Left lung (tissue), 10 donors: ENCODE measurements around the gene MUC4. TPM values are rescaled to one million over a fixed set of nuclear protein-coding genes. Genes with fewer than 3 reads are reported as not detected.

ENCODE experiments used
- ATAC-seq: fragments of 200-7000 bp; cut with Tn5 transposase; one replicate; pipeline ENCODE4 v1.9.1; 2020; ENCODE audit warnings: moderate library complexity
- DNase-seq, 4 donors: peaks; one replicate each; pipeline ENCODE4 v3.0.0-alpha.2; 2013 to 2020
- H3K27ac ChIP-seq, 2 donors: fragments of 200-600 bp; sonication (generic) in 1 of 2; one replicate each; pipeline versions ENCODE4 v1.5.0 to v1.8.0; 2020 to 2021
- H3K27me3 ChIP-seq, 2 donors: fragments of 200-600 bp; sonication (generic) in 1 of 2; one replicate each; pipeline versions ENCODE4 v1.5.0 to v1.8.0; 2020 to 2021
- H3K36me3 ChIP-seq, 2 donors: fragments of 200-600 bp; sonication (generic) in 1 of 2; one replicate each; pipeline versions ENCODE4 v1.5.0 to v1.8.0; 2020 to 2021
- H3K4me1 ChIP-seq, 2 donors: fragments of 200-600 bp; one replicate each; pipeline ENCODE4 v1.8.0; 2021
- H3K4me3 ChIP-seq, 2 donors: fragments of 200-600 bp; sonication (generic) in 1 of 2; one replicate each; pipeline versions ENCODE4 v1.5.0 to v1.8.0; 2020 to 2021; ENCODE audit warnings: mild to moderate bottlenecking in 1 of 2
- H3K9me3 ChIP-seq, 2 donors: fragments of 200-600 bp; sonication (generic) in 1 of 2; one replicate each; pipeline versions ENCODE4 v1.5.0 to v1.8.0; 2020 to 2021
- intact Hi-C, 2 donors: fragments of 100-400 bp; cut with DNase I; formaldehyde crosslinking; loops; one replicate each; pipeline versions ENCODE4 v1.11.2 to v1.14.2; 2022
- polyA plus RNA-seq, 6 donors: library from polyadenylated mRNA; unstranded; fragments of 120-200 nt; gene quantifications; one replicate each; pipeline ENCODE4 v1.2.1, GENCODE V29; 2013; ENCODE audit not compliant: insufficient read length in 6 of 6
- total RNA-seq, 2 donors: library from RNA; stranded (reverse); fragmentation: NEBNext Ultra II Directional; extraction: Animal tissue kit (Norgen Biotek cat#: 25700); gene quantifications; one replicate each; pipeline ENCODE4 v1.2.1, GENCODE V29; 2021
- TF ChIP-seq, protein P1 (sequence below), 2 donors: fragments of 200-600 bp; sonication (generic) in 1 of 2; IDR thresholded peaks; one replicate each; pipeline versions ENCODE4 v1.5.0 to v1.8.0; 2021; ENCODE audit warnings: antibody characterized with exemption in 2 of 2
- donor health status: DM: no; HTN: yes; CAD: no.
- donor health status: DM: no; HTN: no; CAD: no.

The MUC4 gene
- total and polyA plus RNA-seq, 8 donors = 0.35 to 12.8 (median 1.5) TPM

- no peaks in the 10 kb centered on the region for H3K9me3 ChIP-seq
- no peaks in the 10 kb centered on the region for H3K4me1 ChIP-seq
- no peak overlapping the region for H3K4me3 ChIP-seq
- H3K27ac ChIP-seq = no peak overlapping the region
- H3K36me3 ChIP-seq = peaks cover 0 to 10% of the 10 kb centered on the region in 2 donors
- DNase-seq (peak in 1 of 4 donors; percentile 27), ATAC-seq (no peak)
- TF ChIP-seq, protein P1, sequence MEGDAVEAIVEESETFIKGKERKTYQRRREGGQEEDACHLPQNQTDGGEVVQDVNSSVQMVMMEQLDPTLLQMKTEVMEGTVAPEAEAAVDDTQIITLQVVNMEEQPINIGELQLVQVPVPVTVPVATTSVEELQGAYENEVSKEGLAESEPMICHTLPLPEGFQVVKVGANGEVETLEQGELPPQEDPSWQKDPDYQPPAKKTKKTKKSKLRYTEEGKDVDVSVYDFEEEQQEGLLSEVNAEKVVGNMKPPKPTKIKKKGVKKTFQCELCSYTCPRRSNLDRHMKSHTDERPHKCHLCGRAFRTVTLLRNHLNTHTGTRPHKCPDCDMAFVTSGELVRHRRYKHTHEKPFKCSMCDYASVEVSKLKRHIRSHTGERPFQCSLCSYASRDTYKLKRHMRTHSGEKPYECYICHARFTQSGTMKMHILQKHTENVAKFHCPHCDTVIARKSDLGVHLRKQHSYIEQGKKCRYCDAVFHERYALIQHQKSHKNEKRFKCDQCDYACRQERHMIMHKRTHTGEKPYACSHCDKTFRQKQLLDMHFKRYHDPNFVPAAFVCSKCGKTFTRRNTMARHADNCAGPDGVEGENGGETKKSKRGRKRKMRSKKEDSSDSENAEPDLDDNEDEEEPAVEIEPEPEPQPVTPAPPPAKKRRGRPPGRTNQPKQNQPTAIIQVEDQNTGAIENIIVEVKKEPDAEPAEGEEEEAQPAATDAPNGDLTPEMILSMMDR (IDR thresholded peaks at IDR 0.05) = no peak
- H3K27me3 ChIP-seq = no peaks in the 10 kb centered on the region
- intact Hi-C loops = no loop called here
These were observed 107.2 kb downstream of the MUC4 start for GRCh38 chr3:195704433-195704999.

GRCh38 chr3:195703776-195704175 lies 108.0 kb downstream of the MUC4 start:
- DNase-seq = peak in 1 of 4 donors; percentile 1
- intact Hi-C loops = no loop called here
- Histone ChIP-seq H3K9me3 (no peaks in the 10 kb centered on the region), H3K4me3 (no peak overlapping the region), H3K27me3 (no peaks in the 10 kb centered on the region), H3K27ac (no peak overlapping the region), H3K36me3 (peaks cover 0 to 9% of the 10 kb centered on the region in 2 donors), H3K4me1 (no peaks in the 10 kb centered on the region)
- TF ChIP-seq, protein P1 (IDR thresholded peaks at IDR 0.05) = no peak
- no peak for ATAC-seq

GRCh38 chr3:195701042-195701915 lies 110.5 kb downstream of the MUC4 start:
- Histone ChIP-seq H3K27me3 (no peaks in the 10 kb centered on the region), H3K9me3 (no peaks in the 10 kb centered on the region), H3K4me3 (no peak overlapping the region), H3K36me3 (peaks cover 0 to 22% of the 10 kb centered on the region in 2 donors), H3K27ac (no peak overlapping the region), H3K4me1 (peaks cover 0 to 7% of the 10 kb centered on the region in 2 donors)
- DNase-seq (no peak), ATAC-seq (no peak)
- intact Hi-C loops = no loop called here
- TF ChIP-seq, protein P1 (IDR thresholded peaks at IDR 0.05) = no peak

DNA sequence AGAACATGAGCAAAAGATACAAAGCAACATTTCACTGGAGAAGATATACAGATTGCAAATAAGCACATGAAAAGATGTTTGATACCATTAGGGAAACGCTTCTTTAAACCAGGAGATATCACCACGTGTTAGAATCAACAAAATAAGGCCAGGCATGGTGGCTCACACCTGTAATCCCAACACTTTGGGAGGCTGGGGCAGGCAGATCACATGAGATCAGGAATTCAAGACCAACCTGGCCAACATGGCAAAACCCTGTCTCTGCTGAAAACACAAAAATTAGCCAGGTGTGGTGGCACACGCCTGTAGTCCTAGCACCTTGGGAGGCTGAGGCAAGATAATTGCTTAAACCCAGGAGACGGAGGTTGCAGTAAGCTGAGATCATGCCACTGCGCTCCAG lies 111.4 kb downstream of the MUC4 start:
- Histone ChIP-seq H3K9me3 (no peaks in the 10 kb centered on the region), H3K4me3 (no peak overlapping the region), H3K4me1 (peaks cover 0 to 7% of the 10 kb centered on the region in 2 donors), H3K27me3 (no peaks in the 10 kb centered on the region), H3K36me3 (peaks cover 0 to 28% of the 10 kb centered on the region in 2 donors), H3K27ac (no peak overlapping the region)
- TF ChIP-seq, protein P1 (IDR thresholded peaks at IDR 0.05) = no peak
- DNase-seq = no peak
- ATAC-seq = no peak
- intact Hi-C loops = no loop called here

- intact Hi-C loops = no loop called here
- TF ChIP-seq, protein P1 (IDR thresholded peaks at IDR 0.05) = no peak
- Histone ChIP-seq H3K27ac (no peak overlapping the region), H3K4me3 (no peak overlapping the region), H3K36me3 (peaks cover 0 to 32% of the 10 kb centered on the region in 2 donors), H3K27me3 (no peaks in the 10 kb centered on the region), H3K4me1 (peaks cover 0 to 7% of the 10 kb centered on the region in 2 donors), H3K9me3 (no peaks in the 10 kb centered on the region)
- ATAC-seq (no peak), DNase-seq (no peak)
These were observed 111.9 kb downstream of the MUC4 start for GRCh38 chr3:195699860-195700259.
